ENCODE measurements around the gene OR10G7.

OR10G7 gene

GRCh38 chr11:124071623-124071948 lies 30.5 kb upstream of the OR10G7 start:
- no peak for TF ChIP-seq CTCF (IDR thresholded peaks at IDR 0.05; ENCODE audit: extremely low read depth, missing control alignments)
- no peak for DNase-seq (ENCODE audit: low spot score)

- TF ChIP-seq CTCF (IDR thresholded peaks at IDR 0.05; ENCODE audit: extremely low read depth, missing control alignments): peak; percentile 50
- peak; percentile 66 for DNase-seq (ENCODE audit: low spot score)
Observed at GRCh38 chr11:124070915-124071622, 29.9 kb upstream of the OR10G7 start.

GRCh38 chr11:124069429-124070401 lies 28.6 kb upstream of the OR10G7 start:
- peak; percentile 23 for TF ChIP-seq CTCF (IDR thresholded peaks at IDR 0.05; ENCODE audit: extremely low read depth, missing control alignments)
- peak; percentile 24 for DNase-seq (ENCODE audit: low spot score)

GRCh38 chr11:124068601-124069110 lies 27.5 kb upstream of the OR10G7 start:
- DNase-seq (ENCODE audit: low spot score): no peak
- no peak for TF ChIP-seq CTCF (IDR thresholded peaks at IDR 0.05; ENCODE audit: extremely low read depth, missing control alignments)

- no peak for TF ChIP-seq CTCF (IDR thresholded peaks at IDR 0.05; ENCODE audit: extremely low read depth, missing control alignments)
- no peak for DNase-seq (ENCODE audit: low spot score)
Observed at GRCh38 chr11:124052966-124053365, 11.8 kb upstream of the OR10G7 start.

- TF ChIP-seq CTCF (IDR thresholded peaks at IDR 0.05; ENCODE audit: extremely low read depth, missing control alignments): no peak
- DNase-seq (ENCODE audit: low spot score): no peak
Observed at GRCh38 chr11:124050748-124051147, 9.6 kb upstream of the OR10G7 start.

- DNase-seq (ENCODE audit: low spot score): no peak
- TF ChIP-seq CTCF (IDR thresholded peaks at IDR 0.05; ENCODE audit: extremely low read depth, missing control alignments): no peak
Observed at GRCh38 chr11:124043420-124043819, 2.3 kb upstream of the OR10G7 start.

Data from GM20000 (cell line).